Activated naive CD8-positive, alpha-beta T cell treated with anti-CD3 and anti-CD28 coated beads, Interleukin-2, amount 50 U/mL, for 24 hours (primary cell): ENCODE data around the gene LYZ.

Source experiments
- ATAC-seq: fragments of 150-1000 bp; cut with Tn5 transposase; one replicate; pipeline ENCODE4 v1.10.0; 2021
- DNase-seq: peaks from one replicate; pipeline ENCODE4 v3.0.0; 2021
- H3K27ac Mint-ChIP-seq: one replicate; pipeline ENCODE4 v1.8.0; 2021; ENCODE audit warnings: mild to moderate bottlenecking, mixed read lengths
- H3K27me3 Mint-ChIP-seq: one replicate; pipeline ENCODE4 v1.8.0; 2021; ENCODE audit warnings: mixed read lengths
- H3K36me3 Mint-ChIP-seq: one replicate; pipeline ENCODE4 v1.8.0; 2021; ENCODE audit warnings: low read depth, mixed read lengths
- H3K4me1 Mint-ChIP-seq: one replicate; pipeline ENCODE4 v1.8.0; 2021; ENCODE audit warnings: mixed read lengths
- H3K4me3 Mint-ChIP-seq: one replicate; pipeline ENCODE4 v1.8.0; 2021; ENCODE audit warnings: mild to moderate bottlenecking, moderate library complexity, mixed read lengths
- H3K9me3 Mint-ChIP-seq: one replicate; pipeline ENCODE4 v1.8.0; 2021; ENCODE audit warnings: mixed read lengths

LYZ gene

GRCh38 chr12:69350002-69350626 lies 1.9 kb downstream of the LYZ start:
- H3K4me1 Mint-ChIP-seq: peaks cover 5% of the 10 kb centered on the region
- no peaks in the 10 kb centered on the region for H3K36me3 Mint-ChIP-seq
- ATAC-seq (no peak), DNase-seq (no peak)
- H3K9me3 Mint-ChIP-seq: no peaks in the 10 kb centered on the region
- peaks cover 5% of the 10 kb centered on the region for H3K27me3 Mint-ChIP-seq
- no peak overlapping the region for H3K27ac Mint-ChIP-seq
- no peak overlapping the region for H3K4me3 Mint-ChIP-seq

- DNase-seq: no peak
- no peak overlapping the region for H3K27ac Mint-ChIP-seq
- H3K36me3 Mint-ChIP-seq: no peaks in the 10 kb centered on the region
- ATAC-seq: no peak
- H3K4me1 Mint-ChIP-seq: peaks cover 5% of the 10 kb centered on the region
- H3K27me3 Mint-ChIP-seq: peaks cover 5% of the 10 kb centered on the region
- no peaks in the 10 kb centered on the region for H3K9me3 Mint-ChIP-seq
- H3K4me3 Mint-ChIP-seq: no peak overlapping the region
These were observed 2.6 kb downstream of the LYZ start for GRCh38 chr12:69350777-69351176.

- Mint-ChIP-seq H3K27ac (no peak overlapping the region), H3K36me3 (no peaks in the 10 kb centered on the region), H3K4me3 (no peak overlapping the region), H3K4me1 (peaks cover 5% of the 10 kb centered on the region), H3K27me3 (peaks cover 5% of the 10 kb centered on the region), H3K9me3 (no peaks in the 10 kb centered on the region)
- ATAC-seq (no peak), DNase-seq (no peak)
These were observed 3.5 kb downstream of the LYZ start for GRCh38 chr12:69351462-69352236.

- H3K4me3 Mint-ChIP-seq: no peak overlapping the region
- no peak for DNase-seq
- H3K9me3 Mint-ChIP-seq: no peaks in the 10 kb centered on the region
- H3K27me3 Mint-ChIP-seq: peaks cover 5% of the 10 kb centered on the region
- peaks cover 9% of the 10 kb centered on the region for H3K4me1 Mint-ChIP-seq
- no peak for ATAC-seq
- no peaks in the 10 kb centered on the region for H3K36me3 Mint-ChIP-seq
- no peak overlapping the region for H3K27ac Mint-ChIP-seq
These were observed 4.7 kb downstream of the LYZ start for GRCh38 chr12:69352904-69353303.

- H3K27me3 Mint-ChIP-seq: peaks cover 5% of the 10 kb centered on the region
- no peak overlapping the region for H3K4me3 Mint-ChIP-seq
- no peak for DNase-seq
- H3K4me1 Mint-ChIP-seq: peaks cover 13% of the 10 kb centered on the region
- no peak overlapping the region for H3K27ac Mint-ChIP-seq
- no peaks in the 10 kb centered on the region for H3K9me3 Mint-ChIP-seq
- ATAC-seq: no peak
- H3K36me3 Mint-ChIP-seq: no peaks in the 10 kb centered on the region
These were observed 6.0 kb downstream of the LYZ start for GRCh38 chr12:69354172-69354555.

- DNase-seq: no peak
- no peak overlapping the region for H3K4me3 Mint-ChIP-seq
- H3K27me3 Mint-ChIP-seq: peaks cover 7% of the 10 kb centered on the region
- no peaks in the 10 kb centered on the region for H3K9me3 Mint-ChIP-seq
- peaks cover 17% of the 10 kb centered on the region for H3K4me1 Mint-ChIP-seq
- H3K36me3 Mint-ChIP-seq: no peaks in the 10 kb centered on the region
- no peak for ATAC-seq
- no peak overlapping the region for H3K27ac Mint-ChIP-seq
These were observed 6.5 kb downstream of the LYZ start for GRCh38 chr12:69354556-69355187.

- H3K36me3 Mint-ChIP-seq: peaks cover 4% of the 10 kb centered on the region
- DNase-seq (no peak), ATAC-seq (no peak)
- no peak overlapping the region for H3K4me3 Mint-ChIP-seq
- H3K9me3 Mint-ChIP-seq: no peaks in the 10 kb centered on the region
- peaks cover 23% of the 10 kb centered on the region for H3K4me1 Mint-ChIP-seq
- H3K27ac Mint-ChIP-seq: no peak overlapping the region
- H3K27me3 Mint-ChIP-seq: peaks cover 7% of the 10 kb centered on the region
These were observed 7.3 kb downstream of the LYZ start for GRCh38 chr12:69355363-69356028.

GRCh38 chr12:69359531-69360347 lies 11.6 kb downstream of the LYZ start, which contains the start of gene YEATS4:
Gene YEATS4, plus strand, starts transcription at chr12:69359743. Its CDS starts 230 bp downstream, at chr12:69359973.
- H3K9me3 Mint-ChIP-seq: no peaks in the 10 kb centered on the region
- peaks cover 2% of the 10 kb centered on the region for H3K27me3 Mint-ChIP-seq
- peaks cover 37% of the 10 kb centered on the region for H3K4me1 Mint-ChIP-seq
- peak within 1 kb of the TSS; percentile 95 for H3K27ac Mint-ChIP-seq
- peak within 1 kb of the TSS; percentile 84 for H3K4me3 Mint-ChIP-seq
- ATAC-seq (peak; percentile 85), DNase-seq (peak; percentile 86)
- H3K36me3 Mint-ChIP-seq: peaks cover 20% of the 10 kb centered on the region

- Mint-ChIP-seq H3K4me3 (peak overlapping the region; percentile 84), H3K4me1 (peaks cover 37% of the 10 kb centered on the region), H3K27ac (peak overlapping the region; percentile 95), H3K9me3 (no peaks in the 10 kb centered on the region), H3K27me3 (peaks cover 2% of the 10 kb centered on the region), H3K36me3 (peaks cover 20% of the 10 kb centered on the region)
- ATAC-seq (no peak), DNase-seq (no peak)
These were observed 12.1 kb downstream of the LYZ start for GRCh38 chr12:69360348-69360672.

GRCh38 chr12:69366796-69367195 lies 18.6 kb downstream of the LYZ start:
- DNase-seq (no peak), ATAC-seq (no peak)
- Mint-ChIP-seq H3K9me3 (no peaks in the 10 kb centered on the region), H3K4me1 (peaks cover 9% of the 10 kb centered on the region), H3K36me3 (peaks cover 58% of the 10 kb centered on the region), H3K27ac (no peak overlapping the region), H3K4me3 (no peak overlapping the region), H3K27me3 (no peaks in the 10 kb centered on the region)

GRCh38 chr12:69368171-69368570 lies 20.0 kb downstream of the LYZ start:
- Mint-ChIP-seq H3K9me3 (no peaks in the 10 kb centered on the region), H3K4me1 (peaks cover 5% of the 10 kb centered on the region), H3K4me3 (no peak overlapping the region), H3K27ac (no peak overlapping the region), H3K27me3 (no peaks in the 10 kb centered on the region), H3K36me3 (peaks cover 62% of the 10 kb centered on the region)
- DNase-seq (no peak), ATAC-seq (no peak)

- H3K27me3 Mint-ChIP-seq: no peaks in the 10 kb centered on the region
- no peak overlapping the region for H3K27ac Mint-ChIP-seq
These were observed 34.9 kb downstream of the LYZ start for GRCh38 chr12:69383074-69383473.

GRCh38 chr12:69385038-69385437 lies 36.9 kb downstream of the LYZ start:
- Mint-ChIP-seq H3K27ac (no peak overlapping the region), H3K4me3 (no peak overlapping the region), H3K36me3 (peaks cover 25% of the 10 kb centered on the region), H3K27me3 (no peaks in the 10 kb centered on the region), H3K9me3 (no peaks in the 10 kb centered on the region), H3K4me1 (peaks cover 4% of the 10 kb centered on the region)
- ATAC-seq: no peak
- DNase-seq: no peak

More at GRCh38 chr12:69383074-69383473, 34.9 kb downstream of the LYZ start:
- Mint-ChIP-seq H3K36me3 (peaks cover 32% of the 10 kb centered on the region), H3K9me3 (no peaks in the 10 kb centered on the region), H3K4me1 (peaks cover 4% of the 10 kb centered on the region), H3K4me3 (no peak overlapping the region)
- ATAC-seq: no peak
- DNase-seq: no peak

GRCh38 chr12:69386921-69387320 lies 38.7 kb downstream of the LYZ start:
- DNase-seq: no peak
- no peaks in the 10 kb centered on the region for H3K9me3 Mint-ChIP-seq
- ATAC-seq: no peak

More at GRCh38 chr12:69386921-69387320, 38.7 kb downstream of the LYZ start:
- H3K27me3 Mint-ChIP-seq: no peaks in the 10 kb centered on the region
- no peak overlapping the region for H3K4me3 Mint-ChIP-seq
- peaks cover 35% of the 10 kb centered on the region for H3K36me3 Mint-ChIP-seq
- no peak overlapping the region for H3K27ac Mint-ChIP-seq
- peaks cover 9% of the 10 kb centered on the region for H3K4me1 Mint-ChIP-seq
